HFF-Myc (cell line): ENCODE data around the gene LRIG2.
A peak's percentile ranks its signal among the peaks of the same experiment; 100 is the strongest.
"Not testable (repeated sequence)": the region's sequence is repeated elsewhere in the genome, so short reads cannot be mapped to it uniquely, and the experiment has no call there.

Experiments
- DNase-seq: peaks from one replicate; pipeline ENCODE4 v3.0.0-alpha.2; 2011; ENCODE audit warnings: low read depth; ENCODE audit errors: extremely low read depth
- H3K4me3 ChIP-seq: replicated peaks from 2 replicates; pipeline ENCODE4 v1.5.1; 2011; ENCODE audit warnings: low read depth, mild to moderate bottlenecking, control low read depth, low read length
- TF ChIP-seq, protein P1 (sequence below): IDR thresholded peaks from 2 replicates; pipeline ENCODE4 v1.5.1; 2012; ENCODE audit warnings: mild to moderate bottlenecking, low read depth, low read length, control low read depth; ENCODE audit errors: missing control alignments

Gene LRIG2

GRCh38 chr1:113072757-113073478, at the start of gene LRIG2:
Gene LRIG2, plus strand, starts transcription at chr1:113073198. Its CDS starts 209 bp downstream, at chr1:113073407.
- peak within 1 kb of the TSS; percentile 97 for H3K4me3 ChIP-seq
- TF ChIP-seq, protein P1, sequence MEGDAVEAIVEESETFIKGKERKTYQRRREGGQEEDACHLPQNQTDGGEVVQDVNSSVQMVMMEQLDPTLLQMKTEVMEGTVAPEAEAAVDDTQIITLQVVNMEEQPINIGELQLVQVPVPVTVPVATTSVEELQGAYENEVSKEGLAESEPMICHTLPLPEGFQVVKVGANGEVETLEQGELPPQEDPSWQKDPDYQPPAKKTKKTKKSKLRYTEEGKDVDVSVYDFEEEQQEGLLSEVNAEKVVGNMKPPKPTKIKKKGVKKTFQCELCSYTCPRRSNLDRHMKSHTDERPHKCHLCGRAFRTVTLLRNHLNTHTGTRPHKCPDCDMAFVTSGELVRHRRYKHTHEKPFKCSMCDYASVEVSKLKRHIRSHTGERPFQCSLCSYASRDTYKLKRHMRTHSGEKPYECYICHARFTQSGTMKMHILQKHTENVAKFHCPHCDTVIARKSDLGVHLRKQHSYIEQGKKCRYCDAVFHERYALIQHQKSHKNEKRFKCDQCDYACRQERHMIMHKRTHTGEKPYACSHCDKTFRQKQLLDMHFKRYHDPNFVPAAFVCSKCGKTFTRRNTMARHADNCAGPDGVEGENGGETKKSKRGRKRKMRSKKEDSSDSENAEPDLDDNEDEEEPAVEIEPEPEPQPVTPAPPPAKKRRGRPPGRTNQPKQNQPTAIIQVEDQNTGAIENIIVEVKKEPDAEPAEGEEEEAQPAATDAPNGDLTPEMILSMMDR: peak; percentile 81
- peak; percentile 90 for DNase-seq

- DNase-seq, H3K4me3 ChIP-seq: not testable (repeated sequence)
These were observed 49.7 kb upstream of the LRIG2 start for GRCh38 chr1:113023316-113023715.

DNA sequence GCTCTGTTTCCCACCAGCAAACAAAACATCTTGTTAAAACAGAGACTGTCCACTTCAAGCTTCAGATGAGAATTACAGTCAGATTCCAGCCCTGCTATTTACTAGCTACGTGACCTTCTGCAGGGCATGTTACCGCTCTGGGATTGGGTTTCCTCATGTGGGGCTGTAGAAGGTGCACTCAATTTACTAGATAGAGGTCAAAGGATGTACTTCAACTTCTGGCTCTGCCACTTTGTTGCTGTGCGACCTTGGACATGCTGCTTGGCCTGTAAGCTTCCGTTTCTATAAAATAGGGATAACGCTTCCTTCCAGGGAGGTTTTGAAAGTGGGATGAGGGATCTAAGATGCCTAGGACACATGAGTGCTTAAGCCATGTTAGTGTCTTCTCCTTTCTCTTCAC, 46.0 kb upstream of the LRIG2 start:
- TF ChIP-seq, protein P1: no peak

DNA sequence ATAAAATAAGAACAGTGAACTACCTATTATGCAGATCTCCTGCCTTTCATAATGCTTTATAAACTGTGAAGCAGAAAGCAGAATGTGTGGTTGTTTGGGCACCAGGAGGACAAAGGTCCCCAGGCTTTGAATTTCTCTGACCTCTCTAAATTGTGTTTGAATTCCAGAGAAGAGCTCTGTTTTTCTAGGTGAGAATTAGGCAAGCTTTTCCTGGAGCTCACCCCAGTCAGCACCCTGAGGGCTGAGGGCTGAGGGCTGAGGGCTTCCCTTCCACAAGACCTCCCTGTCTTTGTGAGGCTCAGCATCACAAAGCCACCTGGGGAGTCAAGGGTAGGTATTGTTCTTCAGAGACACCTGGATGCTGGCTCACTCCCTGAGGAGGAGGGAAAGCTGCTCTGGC, 45.5 kb upstream of the LRIG2 start:
- no peak overlapping the region for H3K4me3 ChIP-seq
- TF ChIP-seq, protein P1: no peak
- no peak for DNase-seq

More for the DNA sequence above, 46.0 kb upstream of the LRIG2 start:
- no peak for DNase-seq
- H3K4me3 ChIP-seq: no peak overlapping the region

- TF ChIP-seq, protein P1: no peak
- no peak for DNase-seq
- H3K4me3 ChIP-seq: no peak overlapping the region
These were observed 43.2 kb upstream of the LRIG2 start for GRCh38 chr1:113029822-113030221.

- no peak for DNase-seq
- TF ChIP-seq, protein P1: no peak
- H3K4me3 ChIP-seq: no peak overlapping the region
These were observed 41.6 kb upstream of the LRIG2 start for GRCh38 chr1:113031171-113031933.

DNA sequence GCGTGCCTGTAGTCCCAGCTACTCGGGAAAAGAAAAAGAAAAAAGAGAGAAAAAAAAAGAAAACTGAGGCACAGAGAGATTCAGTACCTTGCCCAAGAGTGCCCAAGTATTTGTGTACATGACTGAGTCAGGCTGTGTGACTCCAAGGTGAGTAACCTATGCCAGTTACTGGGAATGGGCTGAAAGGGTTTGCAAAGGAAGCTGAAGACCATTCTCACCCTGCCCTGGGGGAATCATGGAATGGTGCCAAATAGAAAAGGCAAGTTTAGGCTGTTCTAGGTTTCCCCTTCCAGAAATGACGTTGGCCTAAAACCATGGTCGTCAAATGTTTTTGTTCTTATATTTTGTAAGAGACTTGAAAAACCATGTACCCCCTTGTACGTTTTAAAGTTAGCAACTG, 37.9 kb upstream of the LRIG2 start:
- DNase-seq: no peak
- no peak overlapping the region for H3K4me3 ChIP-seq
- TF ChIP-seq, protein P1: no peak
